Liver (tissue), 9 donors: ENCODE data around the gene CAMKMT. TPM values are rescaled to one million over a fixed set of nuclear protein-coding genes. Genes with fewer than 3 reads are reported as not detected.

Source experiments
- DNase-seq: peaks from one replicate; pipeline ENCODE4 v3.0.0-alpha.2; 2017; ENCODE audit warnings: low spot score
- H3K27ac ChIP-seq, 2 donors: one replicate each; pipeline ENCODE4 v1.7.0; 2013; ENCODE audit warnings: inconsistent platforms in 2 of 2, low read length in 2 of 2, control low read depth in 1 of 2, low read depth in 1 of 2, mild to moderate bottlenecking in 1 of 2
- H3K27me3 ChIP-seq, 4 donors: one replicate each; pipeline versions ENCODE4 v1.6.1 to v1.7.0; 2013; ENCODE audit warnings: low read length in 3 of 4, inconsistent platforms in 1 of 4, mild to moderate bottlenecking in 1 of 4, moderate library complexity in 1 of 4; ENCODE audit not compliant: control insufficient read depth in 4 of 4, insufficient read depth in 4 of 4
- H3K36me3 ChIP-seq, 4 donors: one replicate each; pipeline versions ENCODE4 v1.6.1 to v1.7.0; 2013; ENCODE audit warnings: low read length in 3 of 4, mild to moderate bottlenecking in 3 of 4, low read depth in 1 of 4, moderate library complexity in 1 of 4; ENCODE audit not compliant: control insufficient read depth in 4 of 4, insufficient read depth in 3 of 4
- H3K4me1 ChIP-seq, 4 donors: one replicate each; pipeline versions ENCODE4 v1.6.1 to v1.7.0; 2013; ENCODE audit warnings: low read length in 3 of 4, mild to moderate bottlenecking in 3 of 4, moderate library complexity in 1 of 4; ENCODE audit not compliant: control insufficient read depth in 4 of 4, insufficient read depth in 4 of 4
- H3K4me3 ChIP-seq, 3 donors: one replicate each; pipeline versions ENCODE4 v1.6.1 to v1.7.0; 2013; ENCODE audit warnings: low read length in 3 of 3, control low read depth in 1 of 3, low read depth in 1 of 3, mild to moderate bottlenecking in 1 of 3
- H3K9ac ChIP-seq, 2 donors: one replicate each; pipeline ENCODE4 v1.7.0; 2013; ENCODE audit warnings: low read length in 2 of 2, mild to moderate bottlenecking in 2 of 2, moderate library complexity in 2 of 2, control low read depth in 1 of 2, low read depth in 1 of 2
- H3K9me3 ChIP-seq, 4 donors: one replicate each; pipeline versions ENCODE4 v1.6.1 to v1.7.0; 2013; ENCODE audit warnings: low read length in 3 of 4; ENCODE audit not compliant: control insufficient read depth in 4 of 4
- EGR1 ChIP-seq, 2 donors: IDR thresholded peaks; 2 replicates each; pipeline ENCODE4 v1.6.1; 2016 to 2018; ENCODE audit warnings: antibody characterized with exemption in 2 of 2, low read depth in 2 of 2
- FOXA1 ChIP-seq: IDR thresholded peaks from 2 replicates; pipeline ENCODE4 v1.6.1; 2016; ENCODE audit warnings: antibody characterized with exemption
- FOXA2 ChIP-seq: IDR thresholded peaks from 2 replicates; pipeline ENCODE4 v1.6.1; 2016; ENCODE audit warnings: antibody characterized with exemption
- GABPA ChIP-seq, 2 donors: IDR thresholded peaks in 1 of 2; conservative IDR thresholded peaks in 1 of 2; 2 replicates each; pipeline ENCODE4 v1.6.1; 2016; ENCODE audit warnings: antibody characterized with exemption in 2 of 2, mild to moderate bottlenecking in 1 of 2, moderate library complexity in 1 of 2
- HNF4A ChIP-seq, 2 donors: conservative IDR thresholded peaks; 2 replicates each; pipeline ENCODE4 v1.6.1; 2016; ENCODE audit warnings: antibody characterized with exemption in 2 of 2, mild to moderate bottlenecking in 2 of 2
- HNF4G ChIP-seq: IDR thresholded peaks from 2 replicates; pipeline ENCODE4 v1.6.1; 2016; ENCODE audit warnings: antibody characterized with exemption
- JUND ChIP-seq, 2 donors: IDR thresholded peaks; 2 replicates each; pipeline ENCODE4 v1.6.1; 2016; ENCODE audit warnings: antibody characterized with exemption in 2 of 2
- MAX ChIP-seq: IDR thresholded peaks from 2 replicates; pipeline ENCODE4 v1.6.1; 2016; ENCODE audit warnings: antibody characterized with exemption
- NR2F2 ChIP-seq: IDR thresholded peaks from 2 replicates; pipeline ENCODE4 v1.6.1; 2016; ENCODE audit warnings: antibody characterized with exemption
- RAD21 ChIP-seq, 2 donors: IDR thresholded peaks; 2 replicates each; pipeline ENCODE4 v1.6.1; 2016; ENCODE audit warnings: antibody characterized with exemption in 2 of 2, mild to moderate bottlenecking in 2 of 2
- REST ChIP-seq: IDR thresholded peaks from 2 replicates; pipeline ENCODE4 v1.6.1; 2016; ENCODE audit warnings: antibody characterized with exemption, mild to moderate bottlenecking
- RXRA ChIP-seq, 2 donors: IDR thresholded peaks; 2 replicates each; pipeline ENCODE4 v1.6.1; 2017 to 2018; ENCODE audit warnings: antibody characterized with exemption in 2 of 2, mild to moderate bottlenecking in 1 of 2
- SP1 ChIP-seq: IDR thresholded peaks from 2 replicates; pipeline ENCODE4 v1.6.1; 2018; ENCODE audit warnings: antibody characterized with exemption, mild to moderate bottlenecking
- TAF1 ChIP-seq: conservative IDR thresholded peaks from 2 replicates; pipeline ENCODE4 v1.6.1; 2016; ENCODE audit warnings: antibody characterized with exemption, mild to moderate bottlenecking
- YY1 ChIP-seq: IDR thresholded peaks from 2 replicates; pipeline ENCODE4 v1.6.1; 2016; ENCODE audit warnings: antibody characterized with exemption, mild to moderate bottlenecking
- WGBS: extraction: QIAGEN DNeasy Blood & Tissue Kit; methylation state at CpG from one replicate; pipeline ENCODE4 v1.1.7; 2013; 5-methylcytosine and 5-hydroxymethylcytosine counted together
- polyA plus RNA-seq, 2 donors: library from polyadenylated mRNA; stranded (reverse) in 1 of 2; unstranded in 1 of 2; fragments of 200-250 nt in 1 of 2; fragments of >200 nt in 1 of 2; fragmentation: Nextera tagmentation in 1 of 2; extraction: Ambion mirVana in 1 of 2; gene quantifications; one replicate each; pipeline versions ENCODE4 v1.2.1 to v1.2.3, GENCODE V29; 2013 to 2015
- total RNA-seq, 2 donors: library from RNA; depleted of rRNA; stranded (reverse); fragments of >200 nt; gene quantifications; one replicate each; pipeline ENCODE4 v1.2.3, GENCODE V29; 2014
- TF ChIP-seq, protein P1 (sequence below): fragments of 150-350 bp; IDR thresholded peaks from 2 replicates; pipeline ENCODE4 v1.5.1; 2017; ENCODE audit warnings: improper control_type of control experiment, low read depth, low read length; ENCODE audit not compliant: missing input control
- TF ChIP-seq, protein P2 (sequence below): IDR thresholded peaks from 2 replicates; pipeline ENCODE4 v1.6.1; 2016; ENCODE audit warnings: antibody characterized with exemption
- TF ChIP-seq, protein P3 (sequence below): IDR thresholded peaks from 2 replicates; pipeline ENCODE4 v1.6.1; 2016; ENCODE audit warnings: antibody characterized with exemption
- donor health status: healthy.
- donor health status: healthy.
- donor health status: healthy.
- donor health status: healthy.
- donor health status: healthy.

Gene CAMKMT
- total and polyA plus RNA-seq, 4 donors, result 1.5 to 12.7 (median 7.1) TPM

GRCh38 chr2:44397447-44398175 is 35.9 kb downstream of the CAMKMT start:
- 56% methylated on average over 7 of the region's 7 CpGs for WGBS
- no peak overlapping the region for H3K9ac ChIP-seq
- no peak for DNase-seq

More at GRCh38 chr2:44397447-44398175, 35.9 kb downstream of the CAMKMT start:
- TF ChIP-seq, protein P1, sequence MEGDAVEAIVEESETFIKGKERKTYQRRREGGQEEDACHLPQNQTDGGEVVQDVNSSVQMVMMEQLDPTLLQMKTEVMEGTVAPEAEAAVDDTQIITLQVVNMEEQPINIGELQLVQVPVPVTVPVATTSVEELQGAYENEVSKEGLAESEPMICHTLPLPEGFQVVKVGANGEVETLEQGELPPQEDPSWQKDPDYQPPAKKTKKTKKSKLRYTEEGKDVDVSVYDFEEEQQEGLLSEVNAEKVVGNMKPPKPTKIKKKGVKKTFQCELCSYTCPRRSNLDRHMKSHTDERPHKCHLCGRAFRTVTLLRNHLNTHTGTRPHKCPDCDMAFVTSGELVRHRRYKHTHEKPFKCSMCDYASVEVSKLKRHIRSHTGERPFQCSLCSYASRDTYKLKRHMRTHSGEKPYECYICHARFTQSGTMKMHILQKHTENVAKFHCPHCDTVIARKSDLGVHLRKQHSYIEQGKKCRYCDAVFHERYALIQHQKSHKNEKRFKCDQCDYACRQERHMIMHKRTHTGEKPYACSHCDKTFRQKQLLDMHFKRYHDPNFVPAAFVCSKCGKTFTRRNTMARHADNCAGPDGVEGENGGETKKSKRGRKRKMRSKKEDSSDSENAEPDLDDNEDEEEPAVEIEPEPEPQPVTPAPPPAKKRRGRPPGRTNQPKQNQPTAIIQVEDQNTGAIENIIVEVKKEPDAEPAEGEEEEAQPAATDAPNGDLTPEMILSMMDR, result no peak
- TF ChIP-seq REST, result no peak
- TF ChIP-seq NR2F2, result no peak
- TF ChIP-seq MAX, result no peak
- no peak for TF ChIP-seq SP1
- TF ChIP-seq FOXA1, result no peak
- no peak for TF ChIP-seq HNF4G
- no peak for TF ChIP-seq TAF1
- TF ChIP-seq EGR1 (IDR thresholded peaks at IDR 0.05; ENCODE audit: low read depth in 2 of 2), result no peak
- TF ChIP-seq RXRA (IDR thresholded peaks at IDR 0.05), result no peak
- TF ChIP-seq, protein P2, sequence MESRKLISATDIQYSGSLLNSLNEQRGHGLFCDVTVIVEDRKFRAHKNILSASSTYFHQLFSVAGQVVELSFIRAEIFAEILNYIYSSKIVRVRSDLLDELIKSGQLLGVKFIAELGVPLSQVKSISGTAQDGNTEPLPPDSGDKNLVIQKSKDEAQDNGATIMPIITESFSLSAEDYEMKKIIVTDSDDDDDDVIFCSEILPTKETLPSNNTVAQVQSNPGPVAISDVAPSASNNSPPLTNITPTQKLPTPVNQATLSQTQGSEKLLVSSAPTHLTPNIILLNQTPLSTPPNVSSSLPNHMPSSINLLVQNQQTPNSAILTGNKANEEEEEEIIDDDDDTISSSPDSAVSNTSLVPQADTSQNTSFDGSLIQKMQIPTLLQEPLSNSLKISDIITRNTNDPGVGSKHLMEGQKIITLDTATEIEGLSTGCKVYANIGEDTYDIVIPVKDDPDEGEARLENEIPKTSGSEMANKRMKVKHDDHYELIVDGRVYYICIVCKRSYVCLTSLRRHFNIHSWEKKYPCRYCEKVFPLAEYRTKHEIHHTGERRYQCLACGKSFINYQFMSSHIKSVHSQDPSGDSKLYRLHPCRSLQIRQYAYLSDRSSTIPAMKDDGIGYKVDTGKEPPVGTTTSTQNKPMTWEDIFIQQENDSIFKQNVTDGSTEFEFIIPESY, result no peak
- TF ChIP-seq FOXA2, result no peak
- no peak for TF ChIP-seq JUND (IDR thresholded peaks at IDR 0.05)
- TF ChIP-seq, protein P3, sequence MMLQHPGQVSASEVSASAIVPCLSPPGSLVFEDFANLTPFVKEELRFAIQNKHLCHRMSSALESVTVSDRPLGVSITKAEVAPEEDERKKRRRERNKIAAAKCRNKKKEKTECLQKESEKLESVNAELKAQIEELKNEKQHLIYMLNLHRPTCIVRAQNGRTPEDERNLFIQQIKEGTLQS, result no peak
- no peak for TF ChIP-seq RAD21 (IDR thresholded peaks at IDR 0.05)
- TF ChIP-seq YY1, result no peak
- TF ChIP-seq HNF4A (conservative IDR thresholded peaks at IDR 0.05), result no peak
- TF ChIP-seq GABPA (IDR thresholded peaks at IDR 0.05 in 1 of 2, conservative IDR thresholded peaks at IDR 0.05 in 1 of 2), result no peak
- Histone ChIP-seq H3K27ac (no peak overlapping the region), H3K27me3 (no peaks in the 10 kb centered on the region), H3K9me3 (no peaks in the 10 kb centered on the region), H3K4me1 (no peaks in the 10 kb centered on the region), H3K36me3 (no peaks in the 10 kb centered on the region), H3K4me3 (no peak overlapping the region)
